Natural killer cell (primary cell): ENCODE data around the gene CLIC1. TPM values are rescaled to one million over a fixed set of nuclear protein-coding genes. Genes with fewer than 3 reads are reported as not detected.

Experiments
- ATAC-seq, 3 donors: fragments of 150-1000 bp in 2 of 3; fragments of 200-7000 bp in 1 of 3; cut with Tn5 transposase; 1 replicate in 1 of 3; 2 replicates in 2 of 3; pipeline ENCODE4 v1.10.0; 2021; ENCODE audit warnings: mild to moderate bottlenecking in 2 of 3, moderate library complexity in 2 of 3
- DNase-seq, 2 donors: peaks; one replicate each; pipeline versions ENCODE4 v3.0.0 to v3.0.0-alpha.2; 2013 to 2021; ENCODE audit warnings: mixed read lengths in 1 of 2
- H3K27ac ChIP-seq: one replicate; pipeline ENCODE4 v1.5.1; 2013; ENCODE audit warnings: mild to moderate bottlenecking, low read length
- H3K27me3 ChIP-seq: one replicate; pipeline ENCODE4 v1.6.1; 2013; ENCODE audit warnings: low read length; ENCODE audit not compliant: control insufficient read depth, insufficient read depth
- H3K36me3 ChIP-seq: one replicate; pipeline ENCODE4 v1.6.1; 2013; ENCODE audit warnings: low read length; ENCODE audit not compliant: control insufficient read depth, insufficient read depth
- H3K4me1 ChIP-seq: one replicate; pipeline ENCODE4 v1.6.1; 2013; ENCODE audit warnings: low read length; ENCODE audit not compliant: control insufficient read depth, insufficient read depth
- H3K4me3 ChIP-seq: one replicate; pipeline ENCODE4 v1.5.1; 2013; ENCODE audit warnings: low read length
- H3K9me3 ChIP-seq: one replicate; pipeline ENCODE4 v1.6.1; 2013; ENCODE audit warnings: low read length; ENCODE audit not compliant: control insufficient read depth, insufficient read depth
- H3K27ac Mint-ChIP-seq, 2 donors: one replicate each; pipeline ENCODE4 v1.8.0; 2022; ENCODE audit warnings: mild to moderate bottlenecking in 2 of 2, mixed read lengths in 2 of 2, moderate library complexity in 1 of 2
- H3K27me3 Mint-ChIP-seq, 2 donors: one replicate each; pipeline ENCODE4 v1.8.0; 2022; ENCODE audit warnings: low read depth in 2 of 2, mixed read lengths in 2 of 2
- H3K36me3 Mint-ChIP-seq: one replicate; pipeline ENCODE4 v1.8.0; 2022; ENCODE audit warnings: mixed read lengths
- H3K4me1 Mint-ChIP-seq, 2 donors: one replicate each; pipeline ENCODE4 v1.8.0; 2022; ENCODE audit warnings: mixed read lengths in 2 of 2
- H3K4me3 Mint-ChIP-seq: one replicate; pipeline ENCODE4 v1.8.0; 2022; ENCODE audit warnings: mild to moderate bottlenecking, moderate library complexity, mixed read lengths
- H3K9me3 Mint-ChIP-seq, 2 donors: one replicate each; pipeline ENCODE4 v1.8.0; 2022; ENCODE audit warnings: mixed read lengths in 2 of 2
- CTCF ChIP-seq: fragments of 200-600 bp; IDR thresholded peaks from one replicate; pipeline ENCODE4 v1.8.0; 2022; ENCODE audit warnings: antibody characterized with exemption
- WGBS: methylation state at CpG from one replicate; pipeline ENCODE4 v1.1.7; 2013; ENCODE audit warnings: missing lambda C conversion rate; ENCODE audit not compliant: insufficient coverage; 5-methylcytosine and 5-hydroxymethylcytosine counted together
- intact Hi-C: fragments of 100-400 bp; cut with micrococcal nuclease; formaldehyde crosslinking; loops from one replicate; pipeline ENCODE4 v1.14.2; 2022
- total RNA-seq, 4 donors: library from RNA; stranded (reverse); fragments of 120-200 nt in 1 of 4; gene quantifications; one replicate each; pipeline versions ENCODE4 v1.2.3 to v1.2.4, GENCODE V29; 2013 to 2022

CLIC1 gene
- total RNA-seq, 3 donors from 2014 or later (not counting 1 experiment from before 2014, with no cell fraction given): 348 to 363 (median 355) TPM

- H3K36me3 Mint-ChIP-seq: no peaks in the 10 kb centered on the region
- H3K27ac Mint-ChIP-seq: no peak overlapping the region
- H3K9me3 ChIP-seq: no peaks in the 10 kb centered on the region
- H3K36me3 ChIP-seq: peaks cover 3% of the 10 kb centered on the region
- H3K27me3 ChIP-seq: no peaks in the 10 kb centered on the region
- no peaks in the 10 kb centered on the region for H3K9me3 Mint-ChIP-seq
- WGBS: 95% methylated on average over 8 of the region's 8 CpGs
- H3K4me3 Mint-ChIP-seq: no peak overlapping the region
- H3K4me1 Mint-ChIP-seq: peaks cover 0 to 5% of the 10 kb centered on the region in 2 donors
- ATAC-seq (no peak), DNase-seq (no peak)
- no peaks in the 10 kb centered on the region for H3K4me1 ChIP-seq
- H3K27me3 Mint-ChIP-seq: no peaks in the 10 kb centered on the region
- intact Hi-C loops: no loop called here
- TF ChIP-seq CTCF: no peak
- no peak overlapping the region for H3K27ac ChIP-seq
- H3K4me3 ChIP-seq: no peak overlapping the region
These were observed 25.0 kb upstream of the CLIC1 start for GRCh38 chr6:31761343-31761742.

- Histone ChIP-seq H3K4me1 (no peaks in the 10 kb centered on the region), H3K4me3 (no peak overlapping the region), H3K27ac (no peak overlapping the region), H3K27me3 (no peaks in the 10 kb centered on the region), H3K9me3 (no peaks in the 10 kb centered on the region), H3K36me3 (peaks cover 3% of the 10 kb centered on the region)
- H3K4me1 Mint-ChIP-seq: peaks cover 0 to 5% of the 10 kb centered on the region in 2 donors
- 96% methylated on average over 5 of the region's 5 CpGs for WGBS
- no peaks in the 10 kb centered on the region for H3K27me3 Mint-ChIP-seq
- no peak overlapping the region for H3K27ac Mint-ChIP-seq
- no peak for DNase-seq
- no peaks in the 10 kb centered on the region for H3K9me3 Mint-ChIP-seq
- H3K4me3 Mint-ChIP-seq: no peak overlapping the region
- ATAC-seq: no peak
- H3K36me3 Mint-ChIP-seq: no peaks in the 10 kb centered on the region
- intact Hi-C loops: no loop called here
- no peak for TF ChIP-seq CTCF
These were observed 24.5 kb upstream of the CLIC1 start for GRCh38 chr6:31760790-31761189.

- H3K27ac ChIP-seq: no peak overlapping the region
- H3K4me3 ChIP-seq: no peak overlapping the region
- H3K27me3 ChIP-seq: no peaks in the 10 kb centered on the region
- H3K4me1 ChIP-seq: no peaks in the 10 kb centered on the region
- WGBS: 100% methylated on average over 1 of the region's 2 CpGs
- H3K4me3 Mint-ChIP-seq: no peak overlapping the region
- no peaks in the 10 kb centered on the region for H3K9me3 Mint-ChIP-seq
- DNase-seq: no peak
- peaks cover 3% of the 10 kb centered on the region for H3K36me3 ChIP-seq
- no peaks in the 10 kb centered on the region for H3K27me3 Mint-ChIP-seq
- no peaks in the 10 kb centered on the region for H3K9me3 ChIP-seq
- ATAC-seq: no peak
- H3K27ac Mint-ChIP-seq: no peak overlapping the region
- no peaks in the 10 kb centered on the region for H3K36me3 Mint-ChIP-seq
- H3K4me1 Mint-ChIP-seq: peaks cover 0 to 1% of the 10 kb centered on the region in 2 donors
- no peak for TF ChIP-seq CTCF
- intact Hi-C loops: no loop called here
These were observed 22.0 kb upstream of the CLIC1 start for GRCh38 chr6:31758281-31758680.

GRCh38 chr6:31752739-31753319 is 16.5 kb upstream of the CLIC1 start:
- H3K27ac ChIP-seq: no peak overlapping the region
- no peaks in the 10 kb centered on the region for H3K4me1 ChIP-seq
- H3K4me3 ChIP-seq: no peak overlapping the region
- intact Hi-C loops: no loop called here
- H3K9me3 ChIP-seq: no peaks in the 10 kb centered on the region
- H3K4me1 Mint-ChIP-seq: no peaks in the 10 kb centered on the region
- no peaks in the 10 kb centered on the region for H3K36me3 ChIP-seq
- no peak for DNase-seq
- ATAC-seq: no peak
- H3K27me3 ChIP-seq: no peaks in the 10 kb centered on the region
- no peaks in the 10 kb centered on the region for H3K27me3 Mint-ChIP-seq
- H3K9me3 Mint-ChIP-seq: no peaks in the 10 kb centered on the region
- no peak for TF ChIP-seq CTCF
- WGBS: 97% methylated on average over 7 of the region's 8 CpGs
- no peak overlapping the region for H3K4me3 Mint-ChIP-seq
- no peaks in the 10 kb centered on the region for H3K36me3 Mint-ChIP-seq
- no peak overlapping the region for H3K27ac Mint-ChIP-seq
